ENCODE measurements around the gene UVRAG. TPM values are rescaled to one million over a fixed set of nuclear protein-coding genes. Genes with fewer than 3 reads are reported as not detected.

The UVRAG gene
- total RNA-seq, 3 donors from 2014 or later, result 43.3 to 73.0 (median 48.9) TPM

- no peak for TF ChIP-seq POLR2AphosphoS5 (IDR thresholded peaks at IDR 0.05)
- TF ChIP-seq POLR2A (IDR thresholded peaks at IDR 0.05), result no peak
- TF ChIP-seq, protein P1, sequence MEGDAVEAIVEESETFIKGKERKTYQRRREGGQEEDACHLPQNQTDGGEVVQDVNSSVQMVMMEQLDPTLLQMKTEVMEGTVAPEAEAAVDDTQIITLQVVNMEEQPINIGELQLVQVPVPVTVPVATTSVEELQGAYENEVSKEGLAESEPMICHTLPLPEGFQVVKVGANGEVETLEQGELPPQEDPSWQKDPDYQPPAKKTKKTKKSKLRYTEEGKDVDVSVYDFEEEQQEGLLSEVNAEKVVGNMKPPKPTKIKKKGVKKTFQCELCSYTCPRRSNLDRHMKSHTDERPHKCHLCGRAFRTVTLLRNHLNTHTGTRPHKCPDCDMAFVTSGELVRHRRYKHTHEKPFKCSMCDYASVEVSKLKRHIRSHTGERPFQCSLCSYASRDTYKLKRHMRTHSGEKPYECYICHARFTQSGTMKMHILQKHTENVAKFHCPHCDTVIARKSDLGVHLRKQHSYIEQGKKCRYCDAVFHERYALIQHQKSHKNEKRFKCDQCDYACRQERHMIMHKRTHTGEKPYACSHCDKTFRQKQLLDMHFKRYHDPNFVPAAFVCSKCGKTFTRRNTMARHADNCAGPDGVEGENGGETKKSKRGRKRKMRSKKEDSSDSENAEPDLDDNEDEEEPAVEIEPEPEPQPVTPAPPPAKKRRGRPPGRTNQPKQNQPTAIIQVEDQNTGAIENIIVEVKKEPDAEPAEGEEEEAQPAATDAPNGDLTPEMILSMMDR (IDR thresholded peaks at IDR 0.05), result no peak
- H3K27me3 ChIP-seq, result no peaks in the 10 kb centered on the region
- H3K4me1 ChIP-seq, result no peaks in the 10 kb centered on the region
- intact Hi-C loops (cut with DNase I; ENCODE audit: low total_unique reads), result no loop called here
- no peaks in the 10 kb centered on the region for H3K36me3 ChIP-seq
- H3K9me3 ChIP-seq, result no peaks in the 10 kb centered on the region
- no peak overlapping the region for H3K27ac ChIP-seq
- no peak overlapping the region for H3K4me3 ChIP-seq
- DNase-seq (ENCODE audit: low spot score in 2 of 2), result no peak
Observed at GRCh38 chr11:76062733-76063132, 247.7 kb downstream of the UVRAG start.

GRCh38 chr11:76064192-76064591 is 249.2 kb downstream of the UVRAG start:
- Histone ChIP-seq H3K4me3 (no peak overlapping the region), H3K4me1 (no peaks in the 10 kb centered on the region), H3K27me3 (no peaks in the 10 kb centered on the region), H3K9me3 (no peaks in the 10 kb centered on the region), H3K36me3 (no peaks in the 10 kb centered on the region), H3K27ac (no peak overlapping the region)
- no peak for TF ChIP-seq POLR2A (IDR thresholded peaks at IDR 0.05)
- no peak for TF ChIP-seq POLR2AphosphoS5 (IDR thresholded peaks at IDR 0.05)
- TF ChIP-seq, protein P1 (IDR thresholded peaks at IDR 0.05), result no peak
- intact Hi-C loops (cut with DNase I; ENCODE audit: low total_unique reads), result no loop called here
- DNase-seq (ENCODE audit: low spot score in 2 of 2), result no peak

DNA sequence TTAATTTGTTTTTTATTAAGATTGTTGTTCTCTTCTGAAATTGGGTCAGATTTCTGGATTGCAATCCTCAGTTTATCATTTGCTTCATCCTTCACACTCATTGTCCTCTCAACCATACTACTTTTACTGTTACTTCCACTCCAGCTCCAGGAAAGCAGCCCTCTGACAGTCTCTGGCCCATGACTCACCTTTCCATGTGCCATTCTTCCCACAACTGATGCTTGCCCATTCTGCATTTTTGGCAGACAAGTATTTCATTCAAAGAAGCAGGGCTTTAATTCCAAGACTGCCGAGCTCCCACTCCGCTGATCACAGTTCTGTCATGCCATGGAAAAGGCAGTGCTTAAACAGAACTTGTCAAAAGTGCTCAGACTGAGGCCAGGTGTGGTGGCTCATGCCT is 252.1 kb downstream of the UVRAG start:
- intact Hi-C loops (cut with DNase I; ENCODE audit: low total_unique reads), result no loop called here
- Histone ChIP-seq H3K36me3 (no peaks in the 10 kb centered on the region), H3K4me3 (no peak overlapping the region), H3K4me1 (no peaks in the 10 kb centered on the region), H3K9me3 (no peaks in the 10 kb centered on the region), H3K27ac (no peak overlapping the region), H3K27me3 (no peaks in the 10 kb centered on the region)
- no peak for DNase-seq (ENCODE audit: low spot score in 2 of 2)
- TF ChIP-seq, protein P1 (IDR thresholded peaks at IDR 0.05), result no peak
- no peak for TF ChIP-seq POLR2AphosphoS5 (IDR thresholded peaks at IDR 0.05)
- TF ChIP-seq POLR2A (IDR thresholded peaks at IDR 0.05), result no peak

DNA sequence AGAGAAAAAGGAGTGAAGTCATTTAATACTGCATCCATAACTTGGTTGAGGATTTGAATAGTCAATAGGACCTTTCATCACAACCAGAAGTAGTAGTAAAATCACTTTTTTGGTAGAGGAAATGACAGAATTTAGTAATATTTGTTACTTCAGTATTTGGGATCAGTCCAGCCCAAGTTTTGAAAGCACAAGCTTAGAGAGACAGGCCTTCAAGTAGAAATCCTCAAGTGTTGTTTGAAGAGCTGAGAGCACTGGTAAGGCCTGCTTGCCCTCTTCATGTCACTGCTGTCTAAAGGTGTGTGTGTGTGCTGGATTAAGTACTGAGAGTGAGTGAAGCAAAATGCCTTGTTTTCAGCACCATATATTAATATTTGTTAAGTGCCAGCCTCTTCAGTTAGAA is 254.0 kb downstream of the UVRAG start:
- Histone ChIP-seq H3K4me1 (no peaks in the 10 kb centered on the region), H3K27me3 (no peaks in the 10 kb centered on the region), H3K9me3 (no peaks in the 10 kb centered on the region), H3K36me3 (no peaks in the 10 kb centered on the region), H3K4me3 (no peak overlapping the region), H3K27ac (no peak overlapping the region)
- no peak for DNase-seq (ENCODE audit: low spot score in 2 of 2)
- TF ChIP-seq POLR2AphosphoS5 (IDR thresholded peaks at IDR 0.05) (no peak), POLR2A (IDR thresholded peaks at IDR 0.05) (no peak)
- TF ChIP-seq, protein P1 (IDR thresholded peaks at IDR 0.05), result no peak
- intact Hi-C loops (cut with DNase I; ENCODE audit: low total_unique reads), result no loop called here

DNA sequence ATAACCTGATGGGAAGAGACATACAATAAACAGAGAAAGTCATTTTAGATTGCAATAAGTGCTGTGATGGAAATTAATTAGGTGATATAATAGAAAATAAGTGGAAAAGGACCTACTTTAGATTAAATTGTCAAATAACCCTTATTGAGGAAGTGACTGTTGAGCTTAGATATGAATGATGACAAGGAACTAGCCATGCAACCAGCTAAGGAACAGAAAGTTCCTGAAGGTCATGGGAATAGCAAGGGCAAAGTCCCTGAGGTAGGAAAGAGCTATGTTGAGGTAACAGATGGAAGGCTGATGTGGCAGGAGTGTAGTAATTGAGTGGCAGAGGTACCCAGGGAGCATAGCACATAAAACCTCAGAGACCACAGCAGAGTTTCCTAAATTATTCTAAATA is 256.1 kb downstream of the UVRAG start:
- Histone ChIP-seq H3K36me3 (no peaks in the 10 kb centered on the region), H3K4me1 (no peaks in the 10 kb centered on the region), H3K27ac (no peak overlapping the region), H3K27me3 (no peaks in the 10 kb centered on the region), H3K4me3 (no peak overlapping the region), H3K9me3 (no peaks in the 10 kb centered on the region)
- no peak for TF ChIP-seq POLR2A (IDR thresholded peaks at IDR 0.05)
- TF ChIP-seq POLR2AphosphoS5 (IDR thresholded peaks at IDR 0.05), result no peak
- TF ChIP-seq, protein P1 (IDR thresholded peaks at IDR 0.05), result no peak
- no peak for DNase-seq (ENCODE audit: low spot score in 2 of 2)
- intact Hi-C loops (cut with DNase I; ENCODE audit: low total_unique reads), result no loop called here
